Esophagus squamous epithelium (tissue), 5 donors: ENCODE measurements around the gene CDK18. TPM values are rescaled to one million over a fixed set of nuclear protein-coding genes. Genes with fewer than 3 reads are reported as not detected.

ENCODE experiments used
- DNase-seq: peaks from one replicate; lab custom pipeline; 2025; lab: John Stamatoyannopoulos, UW
- H3K27ac ChIP-seq, 4 donors: fragments of 200-600 bp; sonication (generic); one replicate each; pipeline ENCODE4 v1.5.1; 2016 to 2019; ENCODE audit warnings: mild to moderate bottlenecking in 1 of 4
- H3K27me3 ChIP-seq, 4 donors: fragments of 200-600 bp; sonication (generic); 1 replicate in 3 of 4; 2 replicates in 1 of 4; pipeline versions ENCODE4 v1.5.1 to v1.6.0; 2017 to 2021; ENCODE audit warnings: antibody characterized with exemption in 1 of 4
- H3K36me3 ChIP-seq, 3 donors: fragments of 200-600 bp; sonication (generic); one replicate each; pipeline ENCODE4 v1.5.1; 2016 to 2019
- H3K4me1 ChIP-seq, 3 donors: fragments of 200-600 bp; sonication (generic); one replicate each; pipeline ENCODE4 v1.5.1; 2017 to 2019
- H3K4me3 ChIP-seq, 4 donors: fragments of 200-600 bp; sonication (generic); 1 replicate in 3 of 4; 2 replicates in 1 of 4; pipeline ENCODE4 v1.5.1; 2016 to 2019; ENCODE audit warnings: mild to moderate bottlenecking in 2 of 4, moderate library complexity in 1 of 4
- H3K9me3 ChIP-seq, 3 donors: fragments of 200-600 bp; sonication (generic); one replicate each; pipeline ENCODE4 v1.5.1; 2016 to 2019
- CTCF ChIP-seq, 6 experiments: fragments of 450-650 bp in 4 of 6; fragments of 200-600 bp in 2 of 6; sonication (generic) in 2 of 6; IDR thresholded peaks; one replicate each; pipeline ENCODE4 v1.5.1; 2016 to 2019; ENCODE audit warnings: antibody characterized with exemption in 6 of 6, mild to moderate bottlenecking in 4 of 6, moderate library complexity in 4 of 6
- POLR2A ChIP-seq, 4 donors: fragments of 450-650 bp; IDR thresholded peaks; one replicate each; pipeline ENCODE4 v1.6.1; 2017; ENCODE audit warnings: antibody characterized with exemption in 4 of 4, mild to moderate bottlenecking in 4 of 4, moderate library complexity in 3 of 4
- WGBS, 2 donors: methylation state at CpG; one replicate each; pipeline ENCODE4 v1.1.5; 2018; 5-methylcytosine and 5-hydroxymethylcytosine counted together
- intact Hi-C: fragments of 100-400 bp; cut with DNase I; formaldehyde crosslinking; loops from one replicate; pipeline ENCODE4 v1.15.0; 2022
- total RNA-seq, 4 donors: library from RNA; depleted of rRNA; stranded (reverse); fragments of >200 nt; gene quantifications; one replicate each; pipeline ENCODE4 v1.1.0, GENCODE V29; 2016
- donor health status: DM: yes; HTN: yes; CAD: no.

Gene CDK18
- total RNA-seq, 4 donors from 2014 or later, result 2.5 to 10.7 (median 6.3) TPM

- Histone ChIP-seq H3K9me3 (no peaks in the 10 kb centered on the region), H3K4me3 (no peak overlapping the region), H3K27ac (no peak overlapping the region), H3K36me3 (peaks cover 0 to 31% (median 0%) of the 10 kb centered on the region in 3 donors), H3K4me1 (peaks cover 8 to 23% (median 9%) of the 10 kb centered on the region in 3 donors), H3K27me3 (peaks cover 0 to 9% (median 0%) of the 10 kb centered on the region in 4 donors)
- WGBS, 2 donors, result 79 to 89% methylated on average over 8 to 9 of the region's 12 CpGs
- TF ChIP-seq POLR2A (IDR thresholded peaks at IDR 0.05) (no peak), CTCF (IDR thresholded peaks at IDR 0.05) (no peak)
- intact Hi-C loops, result loop anchor here (5.0 to 10.0 kb wide), 2 partner anchors 52 to 124 kb away; no protein-coding TSS in a partner anchor
- DNase-seq, result no peak
Measured at GRCh38 chr1:205532996-205533735, 28.7 kb downstream of the CDK18 start.

GRCh38 chr1:205533748-205534443 is 29.4 kb downstream of the CDK18 start:
- Histone ChIP-seq H3K4me1 (peaks cover 5 to 20% (median 6%) of the 10 kb centered on the region in 3 donors), H3K36me3 (peaks cover 0 to 31% (median 0%) of the 10 kb centered on the region in 3 donors), H3K4me3 (no peak overlapping the region), H3K9me3 (no peaks in the 10 kb centered on the region), H3K27me3 (peaks cover 0 to 5% (median 0%) of the 10 kb centered on the region in 4 donors), H3K27ac (no peak overlapping the region)
- no peak for DNase-seq
- intact Hi-C loops, result loop anchor here (5.0 to 10.0 kb wide), 2 partner anchors 51 to 123 kb away; no protein-coding TSS in a partner anchor
- 73 to 81% methylated on average over 5 to 6 of the region's 7 CpGs for WGBS, 2 donors
- TF ChIP-seq CTCF (IDR thresholded peaks at IDR 0.05), result no peak
- no peak for TF ChIP-seq POLR2A (IDR thresholded peaks at IDR 0.05)

GRCh38 chr1:205534444-205534985 is 30.0 kb downstream of the CDK18 start:
- Histone ChIP-seq H3K4me1 (peaks cover 0 to 14% (median 0%) of the 10 kb centered on the region in 3 donors), H3K36me3 (peaks cover 0 to 27% (median 0%) of the 10 kb centered on the region in 3 donors), H3K9me3 (no peaks in the 10 kb centered on the region), H3K4me3 (no peak overlapping the region), H3K27ac (no peak overlapping the region), H3K27me3 (peaks cover 0 to 10% (median 0%) of the 10 kb centered on the region in 4 donors)
- 71 to 83% methylated on average over 6 to 7 of the region's 7 CpGs for WGBS, 2 donors
- TF ChIP-seq POLR2A (IDR thresholded peaks at IDR 0.05) (no peak), CTCF (IDR thresholded peaks at IDR 0.05) (no peak)
- intact Hi-C loops, result loop anchor here (5.0 to 10.0 kb wide), 2 partner anchors 50 to 123 kb away; no protein-coding TSS in a partner anchor
- no peak for DNase-seq

- no peak for DNase-seq
- H3K27ac ChIP-seq, result no peak overlapping the region
- H3K27me3 ChIP-seq, result peaks cover 0 to 10% (median 0%) of the 10 kb centered on the region in 4 donors
- no peak overlapping the region for H3K4me3 ChIP-seq
- peaks cover 0 to 13% (median 0%) of the 10 kb centered on the region in 3 donors for H3K4me1 ChIP-seq
- H3K36me3 ChIP-seq, result peaks cover 0 to 23% (median 0%) of the 10 kb centered on the region in 3 donors
- WGBS, 2 donors, result 44 to 85% methylated on average over 4 to 5 of the region's 5 CpGs
- no peaks in the 10 kb centered on the region for H3K9me3 ChIP-seq
- TF ChIP-seq POLR2A (IDR thresholded peaks at IDR 0.05) (no peak), CTCF (IDR thresholded peaks at IDR 0.05) (no peak)
- intact Hi-C loops, result loop anchor here (10.0 kb wide), 1 partner anchor 50 kb away; no protein-coding TSS in a partner anchor
Measured at GRCh38 chr1:205535096-205535495, 30.6 kb downstream of the CDK18 start.
